AG04450 (cell line): ENCODE results near the gene KANK3. TPM values are rescaled to one million over a fixed set of nuclear protein-coding genes. Genes with fewer than 3 reads are reported as not detected.
"Not testable (repeated sequence)": the region's sequence is repeated elsewhere in the genome, so short reads cannot be mapped to it uniquely, and the experiment has no call there.

ENCODE experiments used
- CTCF ChIA-PET: fragments of 300-600, 350-600 bp; formaldehyde crosslinking; extraction: SDS; loops from one replicate; lab custom pipeline; 2022; ENCODE audit warnings: antibody characterized with exemption, inconsistent platforms; lab: Charles Lee
- POLR2A ChIA-PET: fragments of 350-600 bp; formaldehyde crosslinking; extraction: SDS; loops from one replicate; lab custom pipeline; 2021; ENCODE audit warnings: antibody characterized with exemption, inconsistent platforms; lab: Yijun Ruan, JAX
- DNase-seq: peaks from one replicate; pipeline ENCODE4 v3.0.0-alpha.2; 2011; ENCODE audit warnings: low read depth, low spot score
- H3K27ac ChIP-seq: one replicate; pipeline ENCODE4 v1.5.1; 2012; ENCODE audit warnings: low read depth, low read length, control low read depth
- H3K27me3 ChIP-seq: one replicate; pipeline ENCODE4 v1.6.0; 2012; ENCODE audit warnings: low read length; ENCODE audit not compliant: control insufficient read depth, insufficient read depth
- H3K4me3 ChIP-seq: 2 replicates; pipeline ENCODE4 v1.5.1; 2011; ENCODE audit warnings: mild to moderate bottlenecking, low read depth, low read length, control low read depth
- H3K9me3 ChIP-seq: 2 replicates; pipeline ENCODE4 v1.5.1; 2012; ENCODE audit warnings: low read length; ENCODE audit not compliant: control insufficient read depth, insufficient read depth
- polyA plus RNA-seq: library from polyadenylated mRNA; depleted of rRNA; stranded (reverse); fragments of >200 nt; gene quantifications from 2 replicates; pipeline ENCODE4 v1.2.3, GENCODE V29; 2011
- TF ChIP-seq, protein P1 (sequence below): IDR thresholded peaks from 2 replicates; pipeline ENCODE4 v1.5.1; 2011; ENCODE audit warnings: low read depth, low read length, control low read depth, inconsistent platforms

The KANK3 gene
- polyA plus RNA-seq, 1 experiment: 0.07 TPM

DNA sequence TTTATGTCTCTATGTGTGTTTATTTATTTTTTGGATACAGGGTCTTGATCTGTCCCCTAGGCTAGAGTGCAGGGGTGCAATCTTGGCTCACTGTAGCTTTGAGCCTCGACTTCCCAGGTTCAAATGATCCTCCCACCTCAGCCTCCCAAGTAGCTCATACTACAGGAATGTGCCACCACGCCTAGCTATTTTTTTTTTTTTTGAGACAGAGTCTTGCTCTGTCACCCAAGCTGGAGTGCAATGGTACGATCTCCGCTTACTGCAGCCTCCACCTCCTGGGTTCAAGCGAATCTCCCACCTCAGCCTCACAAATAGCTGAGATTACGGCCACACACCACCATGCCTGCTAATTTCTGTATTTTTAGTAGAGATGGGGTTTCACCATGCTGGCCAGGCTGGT is 15.9 kb upstream of the KANK3 start:
- ChIA-PET CTCF (interaction anchor here (0.6 to 0.9 kb wide), 3 partner anchors 53 to 222 kb away, joined by 3 to 5 read pairs (median 3); no protein-coding TSS in a partner anchor), POLR2A (interaction anchor here (0.9 kb wide), 1 partner anchor 31 kb away, joined by 4 read pairs; the partner anchor contains the start of gene RAB11B)
- Histone ChIP-seq H3K4me3 (no peak overlapping the region), H3K27ac (no peak overlapping the region), H3K27me3 (no peaks in the 10 kb centered on the region), H3K9me3 (peaks cover 6% of the 10 kb centered on the region; the same call in 1 of the 2 replicates)
- TF ChIP-seq, protein P1, sequence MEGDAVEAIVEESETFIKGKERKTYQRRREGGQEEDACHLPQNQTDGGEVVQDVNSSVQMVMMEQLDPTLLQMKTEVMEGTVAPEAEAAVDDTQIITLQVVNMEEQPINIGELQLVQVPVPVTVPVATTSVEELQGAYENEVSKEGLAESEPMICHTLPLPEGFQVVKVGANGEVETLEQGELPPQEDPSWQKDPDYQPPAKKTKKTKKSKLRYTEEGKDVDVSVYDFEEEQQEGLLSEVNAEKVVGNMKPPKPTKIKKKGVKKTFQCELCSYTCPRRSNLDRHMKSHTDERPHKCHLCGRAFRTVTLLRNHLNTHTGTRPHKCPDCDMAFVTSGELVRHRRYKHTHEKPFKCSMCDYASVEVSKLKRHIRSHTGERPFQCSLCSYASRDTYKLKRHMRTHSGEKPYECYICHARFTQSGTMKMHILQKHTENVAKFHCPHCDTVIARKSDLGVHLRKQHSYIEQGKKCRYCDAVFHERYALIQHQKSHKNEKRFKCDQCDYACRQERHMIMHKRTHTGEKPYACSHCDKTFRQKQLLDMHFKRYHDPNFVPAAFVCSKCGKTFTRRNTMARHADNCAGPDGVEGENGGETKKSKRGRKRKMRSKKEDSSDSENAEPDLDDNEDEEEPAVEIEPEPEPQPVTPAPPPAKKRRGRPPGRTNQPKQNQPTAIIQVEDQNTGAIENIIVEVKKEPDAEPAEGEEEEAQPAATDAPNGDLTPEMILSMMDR: no peak
- no peak for DNase-seq

DNA sequence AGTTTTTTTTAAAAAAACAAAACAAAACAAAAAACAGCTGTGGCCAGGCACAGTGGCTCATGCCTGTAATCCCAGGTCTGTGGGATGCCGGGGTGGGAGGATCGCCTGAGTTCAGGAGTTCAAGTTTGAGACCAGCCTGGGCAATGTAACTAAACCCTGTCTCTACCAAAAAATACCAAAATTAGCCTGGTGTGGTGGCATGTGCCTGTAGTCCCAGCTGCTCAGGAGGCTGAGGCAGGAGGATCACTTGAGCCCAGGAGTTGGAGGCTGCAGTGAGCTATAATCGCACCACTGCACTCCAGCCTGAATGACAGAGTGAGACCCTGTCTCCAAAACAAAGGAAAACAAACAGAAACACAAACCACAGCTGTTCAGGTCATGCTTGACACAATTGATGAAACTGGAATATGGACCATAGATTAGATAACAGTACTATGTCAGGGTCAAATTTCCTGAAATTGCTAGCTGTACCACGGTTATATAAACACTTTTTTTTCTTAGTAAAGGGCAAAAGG is 14.0 kb upstream of the KANK3 start:
- CTCF ChIA-PET: interaction anchor here (0.7 to 1.6 kb wide), 4 partner anchors 9 to 354 kb away, joined by 3 to 5 read pairs (median 4); partner anchors contain the start of gene MARCHF2
- H3K27me3 ChIP-seq: no peaks in the 10 kb centered on the region
- POLR2A ChIA-PET: interaction anchor here (0.6 kb wide), 1 partner anchor 157 kb away, joined by 3 read pairs; the partner anchor contains the start of gene ZNF414
- no peak for DNase-seq
- no peak overlapping the region for H3K27ac ChIP-seq
- TF ChIP-seq, protein P1: no peak
- peaks cover 6% of the 10 kb centered on the region; the same call in 1 of the 2 replicates for H3K9me3 ChIP-seq
- H3K4me3 ChIP-seq: no peak overlapping the region

DNA sequence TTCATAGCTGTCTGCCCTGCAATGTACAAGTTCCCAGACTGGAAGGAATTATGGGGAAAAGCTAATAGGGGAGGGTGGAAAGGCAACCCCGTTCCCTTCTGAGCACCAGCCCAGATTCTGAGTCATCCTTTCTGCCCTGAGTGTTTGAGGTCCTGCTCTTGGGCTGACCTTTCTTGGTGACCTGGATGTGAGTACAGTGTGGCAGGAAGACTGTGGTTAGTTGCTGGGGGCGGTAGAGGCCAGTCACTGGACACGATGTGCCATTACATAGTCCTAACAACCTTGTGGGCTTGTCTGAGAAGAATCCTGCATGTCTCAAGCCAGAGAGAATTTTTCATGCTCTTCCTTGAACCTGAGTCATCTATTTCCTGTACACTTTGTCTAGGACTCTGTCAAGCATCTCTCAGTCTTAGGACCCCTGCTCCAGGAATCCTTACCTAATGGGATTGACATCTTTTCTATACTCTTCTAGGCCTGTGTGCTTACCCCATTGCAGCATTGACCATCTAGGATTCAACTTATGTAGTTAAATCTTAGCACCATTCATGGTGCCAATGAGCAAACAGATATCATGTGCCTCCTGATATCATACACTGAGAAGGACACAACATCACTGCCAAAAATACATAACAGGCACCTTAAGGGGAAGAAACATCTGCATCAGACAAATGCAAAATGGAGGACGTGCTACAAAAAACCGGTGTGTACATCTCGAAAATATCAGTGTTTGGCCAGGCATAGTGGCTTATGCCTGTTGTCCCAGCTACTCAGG is 12.8 kb upstream of the KANK3 start:
- peak overlapping the region; percentile 34 for H3K27ac ChIP-seq
- no peaks in the 10 kb centered on the region for H3K27me3 ChIP-seq
- no peak for DNase-seq
- ChIA-PET POLR2A (interaction anchor here (0.6 to 1.6 kb wide), 4 partner anchors 9 to 69 kb away, joined by 4 to 9 read pairs (median 8); partner anchors contain the start of genes ANGPTL4 and RAB11B), CTCF (interaction anchor here (1.0 to 4.9 kb wide), 8 partner anchors 8 to 225 kb away, joined by 4 to 53 read pairs (median 11); partner anchors contain the start of genes MARCHF2 and RAB11B)
- H3K4me3 ChIP-seq: no peak overlapping the region
- TF ChIP-seq, protein P1: no peak
- peaks cover 6% of the 10 kb centered on the region; the same call in 1 of the 2 replicates for H3K9me3 ChIP-seq

DNA sequence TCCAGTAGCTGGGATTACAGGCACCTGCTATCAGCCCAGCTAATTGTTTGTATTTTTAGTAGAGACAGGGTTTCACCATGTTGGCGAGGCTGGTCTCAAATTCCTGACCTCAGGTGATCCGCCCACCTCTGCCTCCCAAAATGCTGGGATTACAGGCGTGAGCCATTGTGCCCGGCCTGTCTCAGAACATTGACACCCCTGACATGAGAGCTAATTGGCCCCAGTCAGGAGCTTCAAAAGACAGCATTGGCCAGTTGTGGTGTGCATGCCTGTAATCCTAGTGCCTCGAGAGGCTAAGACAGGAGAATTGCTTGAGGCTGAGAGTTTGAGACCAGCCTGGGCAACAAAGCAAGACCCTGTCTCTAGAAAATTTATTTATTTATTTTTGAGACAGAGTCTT is 9.8 kb upstream of the KANK3 start:
- not testable (repeated sequence) for H3K4me3 ChIP-seq, H3K27ac ChIP-seq, H3K27me3 ChIP-seq, H3K9me3 ChIP-seq, DNase-seq
- POLR2A ChIA-PET: interaction anchor here (0.6 to 1.2 kb wide), 4 partner anchors 18 to 111 kb away, joined by 4 to 11 read pairs (median 6); partner anchors contain the start of gene RAB11B
- CTCF ChIA-PET: interaction anchor here (0.7 to 4.9 kb wide), 24 partner anchors 9 to 449 kb away, joined by 3 to 53 read pairs (median 10); partner anchors contain the start of genes ANGPTL4, KANK3, MAP2K7 and MARCHF2

DNA sequence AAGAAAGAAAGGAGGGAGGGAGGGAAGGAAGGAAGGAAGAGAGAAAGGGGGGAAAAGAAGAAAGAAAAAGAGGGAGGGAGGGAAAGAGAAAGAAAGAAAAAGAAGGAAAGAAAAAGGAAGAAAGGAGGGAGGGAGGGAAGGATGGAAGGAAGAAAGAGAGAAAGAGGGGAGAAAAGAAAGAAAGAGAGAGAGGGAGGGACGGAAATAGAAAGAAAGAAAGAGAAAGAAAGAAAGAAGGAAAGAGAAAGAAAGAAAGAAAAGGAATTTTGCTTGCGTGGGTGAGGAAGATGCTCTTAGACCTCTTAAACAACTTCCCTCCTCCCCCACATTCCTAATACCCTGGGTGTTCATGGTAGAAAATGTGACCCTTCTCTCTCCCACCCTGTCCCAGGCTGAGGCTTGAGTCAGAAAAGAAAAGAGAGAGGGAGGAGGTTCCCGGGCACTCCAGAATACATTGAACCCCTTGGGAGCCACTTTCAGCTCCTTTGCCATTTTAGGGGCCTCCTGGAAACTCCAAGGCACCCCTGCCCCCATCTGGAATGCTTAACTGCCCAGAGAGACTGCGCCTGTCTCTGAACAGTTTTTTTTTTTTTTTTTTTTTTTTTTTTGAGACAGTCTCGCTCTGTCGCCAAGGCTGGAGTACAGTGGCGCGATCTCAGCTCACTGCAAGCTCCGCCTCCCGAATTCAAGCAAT is 9.2 kb upstream of the KANK3 start:
- H3K27me3 ChIP-seq: no peaks in the 10 kb centered on the region
- H3K27ac ChIP-seq: no peak overlapping the region
- no peak overlapping the region for H3K4me3 ChIP-seq
- TF ChIP-seq, protein P1: no peak
- peaks cover 6% of the 10 kb centered on the region; the same call in 1 of the 2 replicates for H3K9me3 ChIP-seq
- CTCF ChIA-PET: interaction anchor here (0.7 to 4.9 kb wide), 14 partner anchors 9 to 449 kb away, joined by 3 to 53 read pairs (median 8); partner anchors contain the start of genes ANGPTL4, MAP2K7, MARCHF2 and RAB11B
- DNase-seq: no peak
- POLR2A ChIA-PET: interaction anchor here (0.6 to 0.9 kb wide), 5 partner anchors 17 to 142 kb away, joined by 3 to 11 read pairs (median 6); partner anchors contain the start of gene RAB11B

DNA sequence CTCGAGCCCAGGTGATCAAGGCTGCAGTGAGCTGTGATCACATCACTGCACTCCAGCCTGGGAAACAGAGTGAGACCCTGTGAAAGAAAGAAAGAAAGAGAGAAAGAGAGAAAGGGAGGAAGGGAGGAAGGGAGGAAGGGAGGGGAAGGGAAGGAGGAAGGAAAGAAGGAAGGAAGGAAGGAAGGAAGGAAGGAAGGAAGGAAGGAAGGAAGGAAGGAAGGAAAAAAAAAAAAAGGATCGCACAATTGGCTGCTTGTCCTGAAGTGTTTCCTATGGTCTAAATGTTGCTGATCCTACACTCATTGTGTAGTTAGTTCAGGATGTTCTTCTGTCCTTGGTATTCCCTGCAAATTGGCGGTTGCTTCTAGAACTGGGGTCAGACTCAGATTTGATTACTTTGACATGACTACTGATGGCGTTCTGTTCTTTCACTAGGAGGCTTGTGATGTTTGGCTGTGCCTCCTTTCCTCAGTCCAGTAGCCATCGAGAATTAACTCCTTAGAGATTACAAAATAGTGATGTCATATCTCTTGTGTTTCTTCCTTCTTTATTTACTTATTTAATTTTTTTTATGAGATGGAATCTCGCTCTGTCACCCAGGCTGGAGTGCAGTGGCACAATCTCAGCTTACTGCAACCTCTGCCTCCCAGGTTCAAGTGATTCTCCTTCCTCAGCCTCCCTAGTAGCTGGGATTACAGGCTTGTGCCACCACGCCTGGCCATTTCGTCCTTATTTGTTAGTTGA is 6.7 kb upstream of the KANK3 start:
- CTCF ChIA-PET, H3K27ac ChIP-seq, POLR2A ChIA-PET, H3K27me3 ChIP-seq, H3K4me3 ChIP-seq, DNase-seq, H3K9me3 ChIP-seq: not testable (repeated sequence)
